Adipocyte (in vitro differentiated cells): ENCODE measurements around the gene DNAJC11.
A peak's percentile ranks its signal among the peaks of the same experiment; 100 is the strongest.

Source experiments
- DNase-seq: peaks from one replicate; pipeline ENCODE4 v3.0.0-alpha.2; 2015; ENCODE audit warnings: low read depth
- H3K27me3 ChIP-seq: replicated peaks from 2 replicates; pipeline ENCODE4 v1.7.0; 2013; ENCODE audit warnings: mild to moderate bottlenecking, low read length, moderate library complexity; ENCODE audit not compliant: control insufficient read depth, insufficient read depth
- H3K36me3 ChIP-seq: 2 replicates; pipeline ENCODE4 v1.7.0; 2013; ENCODE audit warnings: low read length, mild to moderate bottlenecking, moderate library complexity; ENCODE audit not compliant: control insufficient read depth, insufficient read depth, severe bottlenecking
- H3K4me1 ChIP-seq: 2 replicates; pipeline ENCODE4 v1.7.0; 2013; ENCODE audit warnings: mild to moderate bottlenecking, low read length, moderate library complexity; ENCODE audit not compliant: control insufficient read depth, insufficient read depth
- H3K4me3 ChIP-seq: 2 replicates; pipeline ENCODE4 v1.7.0; 2013; ENCODE audit warnings: mild to moderate bottlenecking, low read length, moderate library complexity
- H3K9ac ChIP-seq: 2 replicates; pipeline ENCODE4 v1.7.0; 2013; ENCODE audit warnings: mild to moderate bottlenecking, low read length, moderate library complexity
- H3K9me3 ChIP-seq: 2 replicates; pipeline ENCODE4 v1.7.0; 2013; ENCODE audit warnings: mild to moderate bottlenecking, low read length, moderate library complexity; ENCODE audit not compliant: control insufficient read depth

Gene DNAJC11

GRCh38 chr1:6694121-6694713 is 7.4 kb downstream of the DNAJC11 start:
- Histone ChIP-seq H3K4me3 (no peak overlapping the region), H3K4me1 (peaks cover 13% of the 10 kb centered on the region), H3K36me3 (no peaks in the 10 kb centered on the region), H3K9me3 (no peaks in the 10 kb centered on the region), H3K27me3 (no peaks in the 10 kb centered on the region), H3K9ac (no peak overlapping the region)
- no peak for DNase-seq

GRCh38 chr1:6692956-6693355 is 8.7 kb downstream of the DNAJC11 start:
- H3K27me3 ChIP-seq: no peaks in the 10 kb centered on the region
- no peaks in the 10 kb centered on the region for H3K9me3 ChIP-seq
- no peak overlapping the region for H3K9ac ChIP-seq
- no peaks in the 10 kb centered on the region for H3K36me3 ChIP-seq
- no peak for DNase-seq
- H3K4me3 ChIP-seq: no peak overlapping the region
- H3K4me1 ChIP-seq: peaks cover 13% of the 10 kb centered on the region

- Histone ChIP-seq H3K4me1 (peaks cover 14% of the 10 kb centered on the region), H3K36me3 (no peaks in the 10 kb centered on the region), H3K4me3 (no peak overlapping the region), H3K27me3 (no peaks in the 10 kb centered on the region), H3K9ac (no peak overlapping the region), H3K9me3 (no peaks in the 10 kb centered on the region)
- DNase-seq: peak; percentile 9
Measured at GRCh38 chr1:6691507-6691906, 10.1 kb downstream of the DNAJC11 start.

- H3K4me1 ChIP-seq: peaks cover 21% of the 10 kb centered on the region
- H3K4me3 ChIP-seq: no peak overlapping the region
- no peak for DNase-seq
Measured at GRCh38 chr1:6690186-6690585, 11.4 kb downstream of the DNAJC11 start.

GRCh38 chr1:6688757-6689156 is 12.9 kb downstream of the DNAJC11 start:
- H3K4me1 ChIP-seq: peaks cover 21% of the 10 kb centered on the region
- no peak overlapping the region for H3K9ac ChIP-seq
- H3K4me3 ChIP-seq: no peak overlapping the region
- H3K36me3 ChIP-seq: no peaks in the 10 kb centered on the region
- H3K9me3 ChIP-seq: no peaks in the 10 kb centered on the region
- no peaks in the 10 kb centered on the region for H3K27me3 ChIP-seq
- DNase-seq: no peak

More at GRCh38 chr1:6690186-6690585, 11.4 kb downstream of the DNAJC11 start:
- Histone ChIP-seq H3K27me3 (no peaks in the 10 kb centered on the region), H3K9ac (no peak overlapping the region), H3K9me3 (no peaks in the 10 kb centered on the region), H3K36me3 (no peaks in the 10 kb centered on the region)

- Histone ChIP-seq H3K27me3 (no peaks in the 10 kb centered on the region), H3K4me1 (peaks cover 21% of the 10 kb centered on the region), H3K9me3 (no peaks in the 10 kb centered on the region), H3K4me3 (no peak overlapping the region), H3K9ac (no peak overlapping the region), H3K36me3 (no peaks in the 10 kb centered on the region)
- DNase-seq: peak; percentile 22
Measured at GRCh38 chr1:6688001-6688400, 13.6 kb downstream of the DNAJC11 start.

GRCh38 chr1:6686294-6686693 is 15.3 kb downstream of the DNAJC11 start:
- Histone ChIP-seq H3K36me3 (peaks cover 3% of the 10 kb centered on the region), H3K9me3 (no peaks in the 10 kb centered on the region), H3K4me1 (peaks cover 10% of the 10 kb centered on the region), H3K4me3 (no peak overlapping the region), H3K27me3 (no peaks in the 10 kb centered on the region), H3K9ac (no peak overlapping the region)
- DNase-seq: peak; percentile 52

GRCh38 chr1:6685381-6685780 is 16.2 kb downstream of the DNAJC11 start:
- no peak for DNase-seq
- H3K9me3 ChIP-seq: no peaks in the 10 kb centered on the region
- H3K4me1 ChIP-seq: peaks cover 9% of the 10 kb centered on the region
- no peaks in the 10 kb centered on the region for H3K27me3 ChIP-seq
- H3K4me3 ChIP-seq: no peak overlapping the region
- H3K36me3 ChIP-seq: peaks cover 10% of the 10 kb centered on the region
- H3K9ac ChIP-seq: no peak overlapping the region

GRCh38 chr1:6683434-6683833 is 18.2 kb downstream of the DNAJC11 start:
- peaks cover 29% of the 10 kb centered on the region for H3K36me3 ChIP-seq
- peaks cover 9% of the 10 kb centered on the region for H3K4me1 ChIP-seq
- no peaks in the 10 kb centered on the region for H3K27me3 ChIP-seq
- no peaks in the 10 kb centered on the region for H3K9me3 ChIP-seq
- DNase-seq: no peak
- no peak overlapping the region for H3K9ac ChIP-seq
- no peak overlapping the region for H3K4me3 ChIP-seq

- Histone ChIP-seq H3K36me3 (peaks cover 71% of the 10 kb centered on the region), H3K4me1 (no peaks in the 10 kb centered on the region), H3K9ac (no peak overlapping the region), H3K4me3 (no peak overlapping the region), H3K27me3 (no peaks in the 10 kb centered on the region), H3K9me3 (no peaks in the 10 kb centered on the region)
- DNase-seq: no peak
Measured at GRCh38 chr1:6675941-6676340, 25.7 kb downstream of the DNAJC11 start.

GRCh38 chr1:6674771-6675170 is 26.8 kb downstream of the DNAJC11 start:
- peaks cover 59% of the 10 kb centered on the region for H3K36me3 ChIP-seq
- H3K4me1 ChIP-seq: no peaks in the 10 kb centered on the region
- no peak for DNase-seq
- no peak overlapping the region for H3K4me3 ChIP-seq
- no peak overlapping the region for H3K9ac ChIP-seq
- H3K27me3 ChIP-seq: no peaks in the 10 kb centered on the region
- no peaks in the 10 kb centered on the region for H3K9me3 ChIP-seq

- Histone ChIP-seq H3K9me3 (no peaks in the 10 kb centered on the region), H3K27me3 (no peaks in the 10 kb centered on the region), H3K4me3 (no peak overlapping the region), H3K4me1 (no peaks in the 10 kb centered on the region), H3K9ac (no peak overlapping the region), H3K36me3 (peaks cover 50% of the 10 kb centered on the region)
- no peak for DNase-seq
Measured at GRCh38 chr1:6673816-6674398, 27.7 kb downstream of the DNAJC11 start.
